Measurements from ENCODE around the gene TMEM131L.
A peak's percentile ranks its signal among the peaks of the same experiment; 100 is the strongest.

Gene TMEM131L

DNA sequence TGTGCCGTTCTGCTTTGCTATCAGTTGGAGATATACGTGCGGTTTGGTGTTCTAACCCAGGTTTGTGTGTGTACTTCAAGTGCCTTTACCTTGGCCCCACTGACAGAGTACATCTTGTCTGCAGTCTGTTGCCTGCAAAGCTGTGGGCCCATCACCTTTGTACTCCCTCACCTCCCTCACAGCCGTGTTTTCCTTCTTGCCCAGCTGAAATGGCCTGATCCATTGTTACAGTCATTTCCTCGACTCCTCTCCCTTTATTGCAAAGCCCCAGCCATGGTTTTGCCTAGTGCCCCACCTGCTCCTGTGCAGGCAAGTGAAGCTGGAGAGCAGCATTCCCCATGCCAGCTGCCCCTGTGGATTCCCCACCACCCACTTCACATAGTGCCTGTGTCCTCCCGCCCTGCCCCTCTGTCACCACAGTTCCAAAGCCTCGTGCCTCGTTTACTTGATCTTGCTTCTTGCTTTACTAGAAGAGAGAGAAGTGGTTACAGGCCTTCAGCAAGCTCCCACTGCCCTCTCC is 162.7 kb downstream of the TMEM131L start:
- DNase-seq, result no peak

- DNase-seq, result no peak
These were observed 163.6 kb downstream of the TMEM131L start for GRCh38 chr4:153629776-153630175.

DNA sequence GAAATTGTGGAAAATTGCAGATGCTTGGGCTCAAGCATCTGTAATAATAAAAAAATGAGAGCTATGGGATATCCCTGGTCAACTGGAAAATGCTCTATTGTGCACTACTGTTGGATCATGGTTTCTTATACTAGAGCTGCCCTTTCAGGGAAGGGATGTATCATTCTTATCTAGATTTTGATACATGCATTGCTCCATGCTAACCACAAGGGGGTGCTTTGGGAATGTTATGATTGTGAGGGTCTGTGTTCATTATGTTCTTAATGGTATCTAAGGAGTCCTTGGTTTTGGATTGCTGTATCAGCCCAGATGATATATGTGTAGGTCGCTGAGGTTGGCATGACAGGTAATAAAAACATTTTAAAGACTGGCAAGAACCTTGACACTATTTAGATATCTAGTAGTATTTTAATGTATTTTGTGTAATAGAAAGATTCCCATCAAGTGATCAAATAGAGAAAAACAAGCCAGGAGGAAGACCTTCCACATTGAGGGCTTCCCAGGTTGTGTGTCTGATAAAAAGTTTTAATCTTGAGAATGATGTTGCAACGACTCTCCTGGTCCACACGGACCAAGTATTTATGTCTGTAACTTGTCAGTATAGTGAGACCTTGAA is 168.7 kb downstream of the TMEM131L start:
- DNase-seq, result no peak

- no peak for DNase-seq
These were observed 169.7 kb downstream of the TMEM131L start for GRCh38 chr4:153635846-153636245.

- DNase-seq, result no peak
These were observed 171.0 kb downstream of the TMEM131L start for GRCh38 chr4:153637201-153637600.

DNA sequence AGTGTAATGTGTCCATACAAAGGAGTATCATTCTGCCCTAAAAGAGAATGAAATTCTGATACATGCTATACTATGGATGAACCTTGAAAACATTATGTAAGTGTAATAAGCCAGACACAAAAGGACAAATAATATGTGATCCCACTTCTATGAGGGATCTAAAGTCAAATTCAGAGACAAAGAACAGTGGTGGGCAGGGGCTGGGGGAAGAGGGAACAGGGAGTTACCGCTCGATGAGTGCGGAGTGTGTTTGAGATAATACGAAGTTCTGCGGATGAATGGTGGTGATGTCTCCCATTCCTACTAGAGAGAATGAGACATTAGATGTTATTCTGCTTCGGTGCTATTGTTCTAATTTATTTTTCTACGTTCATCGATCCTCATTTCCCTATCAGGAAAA is 171.9 kb downstream of the TMEM131L start:
- no peak for DNase-seq

DNA sequence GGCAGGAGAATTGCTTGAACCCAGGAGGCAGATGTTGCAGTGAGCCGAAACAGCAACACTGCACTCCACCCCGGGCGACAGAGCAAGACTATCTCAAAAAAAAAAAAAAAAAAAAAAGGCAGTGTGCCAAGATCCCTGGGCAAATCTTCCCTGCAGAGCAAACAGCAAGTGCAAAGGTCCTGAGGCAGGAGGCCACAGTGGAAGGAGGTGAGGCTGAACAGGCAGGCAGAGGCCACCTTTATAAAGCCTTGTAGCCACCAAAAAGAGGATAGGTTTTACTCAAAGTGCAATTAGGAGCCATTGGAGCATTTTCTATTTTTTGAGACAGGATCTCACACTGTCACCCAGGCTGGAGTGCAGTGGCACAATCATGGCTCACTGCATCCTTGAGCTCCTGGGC is 172.8 kb downstream of the TMEM131L start:
- no peak for DNase-seq

DNA sequence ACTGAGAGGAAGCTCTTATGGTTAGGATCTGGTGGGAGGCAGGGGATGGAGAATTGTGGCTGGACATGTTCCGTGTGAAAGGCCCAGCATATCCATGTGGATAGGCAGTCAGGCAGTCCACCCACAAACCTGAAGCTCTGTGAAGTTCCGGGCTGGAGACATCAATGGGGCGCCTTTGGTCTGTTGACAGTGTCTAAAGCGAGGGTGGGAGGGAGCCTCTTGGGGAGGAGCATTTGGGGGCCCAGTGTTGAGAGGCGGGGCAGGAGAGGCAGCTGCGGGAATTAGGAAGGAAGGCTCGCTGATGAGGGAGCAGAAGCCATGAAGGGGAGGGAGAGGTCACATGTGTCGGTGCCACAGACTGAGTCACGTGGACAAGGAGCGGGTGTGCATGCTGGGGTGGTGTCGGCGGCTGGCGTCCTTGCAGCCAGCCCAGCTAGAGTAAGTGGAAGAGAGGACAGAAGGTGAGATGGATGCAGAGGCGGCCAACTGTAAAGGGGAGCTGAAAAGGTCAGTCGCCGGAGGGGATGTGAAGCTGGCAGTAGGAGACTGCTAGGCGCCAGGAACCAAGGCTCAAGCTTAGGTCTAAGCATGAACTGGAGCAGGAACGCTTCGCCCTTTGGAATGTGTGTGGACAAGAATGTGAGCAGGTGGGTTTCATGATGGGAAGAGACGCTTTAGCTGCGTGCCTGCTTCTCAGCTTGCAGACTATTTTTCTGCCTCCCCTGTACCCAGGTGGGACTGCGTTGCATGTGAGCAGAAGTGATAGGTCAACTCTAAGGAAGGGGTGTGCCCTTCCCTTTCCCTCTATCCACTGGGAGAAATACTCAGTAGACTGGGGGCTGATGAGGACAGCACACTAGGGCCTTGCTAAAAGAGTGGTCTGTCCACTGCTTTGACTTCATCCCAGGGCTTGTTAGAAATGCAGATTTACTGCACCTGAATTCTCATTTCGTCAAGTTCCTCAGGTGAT is 174.0 kb downstream of the TMEM131L start:
- DNase-seq, result no peak

- DNase-seq, result no peak
These were observed 175.4 kb downstream of the TMEM131L start for GRCh38 chr4:153641532-153641931.

DNA sequence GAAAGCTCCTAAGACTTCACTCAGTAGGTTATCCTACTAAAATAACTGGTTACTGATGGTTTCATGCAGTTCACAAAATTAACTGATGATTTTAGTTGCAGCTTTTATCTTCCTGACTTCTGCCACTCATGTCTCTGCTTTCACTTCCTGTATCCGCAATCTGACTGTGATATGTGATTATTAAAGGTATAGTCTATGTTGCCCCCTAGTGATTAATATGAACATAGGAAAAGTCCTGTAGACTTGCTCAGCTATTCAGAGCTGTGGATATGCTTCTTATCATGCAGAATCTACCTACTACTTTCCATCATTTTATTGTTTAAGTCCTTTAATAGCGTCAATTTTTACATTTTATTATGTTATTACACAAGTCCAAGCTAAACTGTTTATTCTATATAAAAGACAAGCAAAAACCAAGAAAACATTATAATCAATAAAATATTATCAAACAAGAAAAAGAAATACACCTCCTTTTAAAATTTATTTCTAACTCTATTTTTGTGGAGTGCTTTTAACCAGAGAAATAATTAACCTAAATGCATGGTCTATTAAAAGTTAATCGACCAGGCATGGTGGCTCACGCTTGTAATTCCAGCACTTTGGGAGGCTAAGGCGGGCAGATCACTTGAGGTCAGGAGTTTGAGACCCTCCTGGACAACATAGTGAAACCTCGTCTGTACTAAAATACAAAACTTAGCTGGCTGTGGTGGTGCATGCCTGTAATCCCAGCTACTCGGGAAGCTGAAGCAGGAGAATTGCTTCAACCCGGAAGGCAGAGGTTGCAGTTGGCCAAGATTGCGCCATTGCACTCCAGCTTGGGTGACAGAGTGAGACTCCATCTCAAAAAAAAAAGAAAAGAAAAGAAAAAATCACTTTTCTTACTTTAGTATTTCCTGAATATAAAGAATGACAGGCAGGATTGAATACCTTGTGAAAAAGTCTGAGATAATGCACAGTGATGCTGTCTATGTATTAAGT is 177.5 kb downstream of the TMEM131L start:
- DNase-seq, result peak; percentile 15

- no peak for DNase-seq
These were observed 179.0 kb downstream of the TMEM131L start for GRCh38 chr4:153645183-153645582.

DNA sequence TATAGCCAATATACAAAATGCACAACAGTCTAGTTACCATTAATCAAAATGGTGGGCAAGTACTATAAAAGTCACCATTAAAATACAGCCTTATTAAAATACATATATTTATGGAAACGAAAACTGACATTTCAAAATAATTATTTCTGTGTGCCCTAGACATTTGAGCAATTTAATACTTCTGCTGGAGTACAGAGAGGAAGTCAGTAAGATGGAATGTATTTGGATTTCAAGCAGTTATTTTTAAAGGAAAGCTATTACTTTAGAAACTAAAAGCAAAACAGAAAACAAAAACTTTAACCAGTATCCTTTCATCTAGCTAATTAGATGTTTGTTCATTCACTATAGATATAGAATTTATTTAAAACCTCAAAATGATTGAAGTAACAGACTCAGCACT is 180.1 kb downstream of the TMEM131L start:
- DNase-seq, result no peak

DNA sequence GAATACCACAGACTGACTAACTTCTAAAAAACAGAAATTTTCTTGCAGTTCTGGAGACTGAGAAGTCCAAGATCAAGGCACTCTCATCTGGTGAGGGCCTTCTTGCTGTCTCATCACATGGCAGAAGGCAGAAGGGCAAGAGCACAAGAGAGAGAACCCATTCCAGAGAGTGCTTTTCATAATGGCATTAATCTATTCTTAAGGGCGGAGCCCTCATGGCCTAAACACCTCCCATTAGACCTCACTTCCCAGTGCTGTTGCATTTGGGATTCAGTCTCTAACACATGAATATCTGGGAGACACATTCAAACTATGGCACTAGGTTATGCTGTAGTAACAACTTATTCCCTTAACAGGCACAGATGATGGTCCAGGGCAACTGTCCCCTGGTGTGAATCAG is 180.8 kb downstream of the TMEM131L start:
- DNase-seq, result no peak

DNA sequence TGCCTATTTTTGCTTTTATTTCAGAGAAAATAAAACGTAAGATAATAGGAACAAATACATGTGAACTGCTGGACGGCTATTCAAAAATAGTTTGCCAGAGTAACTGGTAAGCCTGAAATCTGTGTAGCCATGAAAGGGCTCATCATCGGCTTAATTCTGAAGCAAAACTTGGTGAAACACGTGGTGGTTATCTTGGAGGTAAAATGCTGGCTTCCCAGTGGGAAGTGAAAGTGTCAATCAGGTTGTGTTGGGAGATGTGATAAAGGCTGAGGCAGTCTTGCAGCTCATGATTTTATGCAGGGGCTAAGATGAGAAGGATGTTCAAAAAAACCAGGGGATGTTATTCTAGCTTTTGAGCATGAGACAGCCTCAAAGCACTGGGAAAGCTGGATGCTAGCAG is 181.8 kb downstream of the TMEM131L start:
- DNase-seq, result no peak

DNA sequence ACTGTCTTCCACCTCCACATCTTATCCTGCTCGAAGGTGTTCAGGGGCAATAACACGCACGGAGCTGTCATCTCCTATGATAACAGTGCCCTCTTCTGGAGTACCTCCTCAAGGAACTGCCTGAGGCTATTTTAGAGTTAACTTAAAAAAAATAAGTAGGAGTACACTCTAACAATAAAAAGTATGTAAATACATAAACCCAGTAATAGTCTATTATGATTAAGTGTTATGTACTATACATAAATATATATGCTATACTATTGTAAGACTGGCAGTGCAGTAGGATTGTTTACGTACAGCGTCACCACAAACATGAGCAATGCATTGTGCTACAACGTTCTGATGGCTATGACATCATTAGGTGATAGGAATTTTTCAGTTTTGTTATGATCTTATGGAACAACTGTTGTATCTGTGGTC is 183.4 kb downstream of the TMEM131L start:
- DNase-seq, result no peak

DNA sequence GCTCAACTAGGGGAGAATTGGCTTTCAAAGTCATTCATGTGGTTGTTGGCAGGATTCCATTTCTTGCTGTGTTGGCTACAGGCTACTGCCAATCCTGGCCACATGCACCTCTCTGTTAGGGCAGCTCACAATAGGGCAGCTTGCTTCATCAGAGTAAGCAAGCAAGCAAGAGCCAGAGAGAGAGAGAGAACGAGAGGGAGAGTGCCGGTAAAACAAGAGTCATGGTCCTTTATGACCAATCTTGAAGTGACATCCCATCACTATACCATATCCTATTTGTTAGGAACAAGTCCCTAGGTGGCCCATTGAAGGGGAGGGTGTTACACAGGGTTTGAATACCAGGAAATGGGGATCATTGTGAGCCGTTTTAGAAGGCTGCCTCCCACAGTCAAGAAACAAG is 185.0 kb downstream of the TMEM131L start:
- no peak for DNase-seq

- DNase-seq, result no peak
These were observed 185.4 kb downstream of the TMEM131L start for GRCh38 chr4:153651587-153651986.

GRCh38 chr4:153652051-153652784 is 186.1 kb downstream of the TMEM131L start:
- no peak for DNase-seq

GRCh38 chr4:153655002-153655541 is 188.9 kb downstream of the TMEM131L start:
- DNase-seq, result no peak

DNA sequence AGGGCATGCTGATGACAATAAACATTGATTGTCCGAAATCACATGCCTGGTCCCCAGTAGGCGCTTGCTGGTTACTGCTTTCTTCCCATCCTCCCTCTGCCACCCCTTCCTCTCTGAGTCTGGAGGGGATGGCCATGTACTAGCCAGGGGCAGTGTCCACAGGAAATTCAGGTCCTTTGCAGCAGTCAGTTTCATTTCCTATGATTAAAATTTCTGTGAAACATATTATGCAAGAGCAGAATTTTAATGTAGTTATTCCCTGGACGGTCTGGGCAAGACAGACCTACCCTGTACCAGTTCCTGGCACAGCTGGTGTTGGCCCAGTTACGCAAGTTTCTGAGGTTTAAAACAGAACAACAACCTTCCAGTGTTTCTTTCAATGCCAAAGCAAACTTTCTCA is 189.8 kb downstream of the TMEM131L start:
- DNase-seq, result no peak

DNA sequence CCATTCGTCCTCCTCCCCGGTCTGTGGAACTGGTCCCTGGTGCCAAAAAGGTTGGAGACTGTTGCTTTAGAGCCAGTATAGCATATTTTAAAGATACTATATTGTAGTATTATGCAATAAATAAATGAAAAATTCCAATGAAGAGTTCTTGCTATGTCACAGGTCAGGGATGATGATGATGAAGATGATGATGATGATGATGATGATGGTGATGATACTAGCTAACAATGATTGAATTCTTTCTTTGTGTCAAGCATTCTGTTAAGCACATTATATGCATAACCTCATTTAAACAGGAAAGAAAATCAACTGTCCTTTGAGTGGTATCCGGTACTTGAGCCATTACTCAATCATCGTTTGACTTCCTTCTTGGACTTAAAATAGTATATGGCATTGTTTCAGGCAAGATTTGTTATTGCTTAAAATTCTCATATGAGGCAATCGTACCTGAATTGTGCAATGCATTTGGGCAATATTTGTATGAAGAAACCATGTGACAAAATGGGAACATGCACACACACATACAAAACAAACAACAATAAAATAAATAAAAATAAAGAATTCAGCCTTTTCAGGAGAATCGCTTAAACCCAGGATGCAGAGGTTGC is 195.2 kb downstream of the TMEM131L start:
- no peak for DNase-seq
